GM12878 (cell line): ENCODE measurements around the gene CD200R1L. TPM values are rescaled to one million over a fixed set of nuclear protein-coding genes. Genes with fewer than 3 reads are reported as not detected.

ENCODE experiments used
- ATAC-seq: fragments of 200-7000 bp; cut with Tn5 transposase; 3 replicates; pipeline ENCODE4 v1.9.1; 2020; ENCODE audit warnings: mild to moderate bottlenecking, moderate library complexity
- BruUV-seq: library from RNA; stranded (reverse); fragments of 400-500 nt; replicated peaks from 2 replicates; lab custom pipeline; 2021; lab: Mats Ljungman, UMichigan
- CTCF ChIA-PET: fragments of 300-600 bp; sonication (Branson Sonifier 250); formaldehyde crosslinking; extraction: SDS; loops from one replicate; lab custom pipeline; 2021; ENCODE audit warnings: inconsistent platforms; lab: Yijun Ruan, JAX
- POLR2A ChIA-PET: fragments of 350-600 bp; formaldehyde crosslinking; extraction: SDS; loops from one replicate; lab custom pipeline; 2021; ENCODE audit warnings: inconsistent platforms; lab: Charles Lee
- RAD21 ChIA-PET: fragments of 300-600 bp; sonication (Branson Sonifier 250); formaldehyde crosslinking; loops from one replicate; lab custom pipeline; 2023; ENCODE audit warnings: antibody characterized with exemption; ENCODE audit not compliant: unreplicated experiment; lab: Charles Lee
- SMC1A ChIA-PET: fragments of 300-600 bp; sonication (Branson Sonifier 250); formaldehyde crosslinking; loops from one replicate; lab custom pipeline; 2023; ENCODE audit not compliant: unreplicated experiment, uncharacterized antibody; lab: Charles Lee
- DNase-seq: peaks from one replicate; pipeline ENCODE4 v3.0.0-alpha.2; 2011; ENCODE audit warnings: low read depth, low spot score
- FAIRE-seq: peaks from 3 replicates; lab custom pipeline; 2011; peaks lifted over from hg19 to GRCh38; lab: Jason Lieb, UNC
- H2AFZ ChIP-seq: 2 replicates; pipeline ENCODE4 v1.6.0; 2011; ENCODE audit warnings: low read depth, low read length, control low read depth; ENCODE audit not compliant: control insufficient read depth
- H3K27ac ChIP-seq: 2 replicates; pipeline ENCODE4 v1.5.1; 2011; ENCODE audit warnings: control low read depth; ENCODE audit not compliant: control insufficient read depth, insufficient read depth
- H3K27me3 ChIP-seq, 2 experiments: replicated peaks in 1 of 2; 2 replicates each; pipeline versions ENCODE4 v1.6.0 to v1.6.1; 2011; ENCODE audit warnings: low read length in 1 of 2; ENCODE audit not compliant: control insufficient read depth in 2 of 2, insufficient read depth in 2 of 2
- H3K36me3 ChIP-seq, 2 experiments: 2 replicates each; pipeline ENCODE4 v1.5.1; 2011; ENCODE audit warnings: low read length in 1 of 2; ENCODE audit not compliant: control insufficient read depth in 2 of 2, insufficient read depth in 2 of 2
- H3K4me1 ChIP-seq: 2 replicates; pipeline ENCODE4 v1.6.1; 2011; ENCODE audit warnings: mild to moderate bottlenecking, low read length, moderate library complexity, mixed read lengths; ENCODE audit not compliant: control insufficient read depth, insufficient read depth
- H3K4me2 ChIP-seq: 2 replicates; pipeline ENCODE4 v1.6.0; 2011; ENCODE audit warnings: control low read depth; ENCODE audit not compliant: control insufficient read depth, insufficient read depth
- H3K4me3 ChIP-seq: fragments of 200-600 bp; sonication (generic); 2 replicates; pipeline ENCODE4 v1.5.1; 2016
- H3K79me2 ChIP-seq: 2 replicates; pipeline ENCODE4 v1.6.0; 2011; ENCODE audit warnings: low read length; ENCODE audit not compliant: control insufficient read depth, insufficient read depth
- H3K9ac ChIP-seq: 2 replicates; pipeline ENCODE4 v1.8.0; 2011; ENCODE audit warnings: low read length, control low read depth, mixed read lengths; ENCODE audit not compliant: control insufficient read depth, insufficient read depth
- H3K9me3 ChIP-seq: replicated peaks from 3 replicates; pipeline ENCODE4 v1.5.1; 2011; ENCODE audit warnings: mild to moderate bottlenecking, low read length; ENCODE audit not compliant: control insufficient read depth, insufficient read depth
- H4K20me1 ChIP-seq: 2 replicates; pipeline ENCODE4 v1.6.0; 2011; ENCODE audit not compliant: control insufficient read depth, insufficient read depth
- CREB1 ChIP-seq: IDR thresholded peaks from 2 replicates; pipeline ENCODE4 v1.6.1; 2012; ENCODE audit warnings: low read depth, mild to moderate bottlenecking, inconsistent platforms
- CREM ChIP-seq: IDR thresholded peaks from 2 replicates; pipeline ENCODE4 v1.6.1; 2014; ENCODE audit warnings: antibody characterized with exemption, low read depth
- ESRRA ChIP-seq: IDR thresholded peaks from 2 replicates; pipeline ENCODE4 v1.6.1; 2012; ENCODE audit warnings: mild to moderate bottlenecking, low read length, improper control_type of control experiment
- IRF4 ChIP-seq: IDR thresholded peaks from 2 replicates; pipeline ENCODE4 v1.6.1; 2011; ENCODE audit warnings: low read depth, low read length
- KDM1A ChIP-seq: fragments of 200-600 bp; sonication (generic); IDR thresholded peaks from 2 replicates; pipeline ENCODE4 v1.6.1; 2016; ENCODE audit warnings: borderline replicate concordance
- LARP7 ChIP-seq: fragments of 450-650 bp; IDR thresholded peaks from 2 replicates; pipeline ENCODE4 v1.6.1; 2017; ENCODE audit warnings: mild to moderate bottlenecking
- MEF2A ChIP-seq: IDR thresholded peaks from 2 replicates; pipeline ENCODE4 v1.6.1; 2011; ENCODE audit warnings: low read depth, mild to moderate bottlenecking, low read length, moderate library complexity; ENCODE audit not compliant: insufficient read depth
- NR2F1 ChIP-seq: fragments of 450-650 bp; conservative IDR thresholded peaks from 2 replicates; pipeline ENCODE4 v1.6.1; 2017; ENCODE audit warnings: mild to moderate bottlenecking
- PAX5 ChIP-seq: IDR thresholded peaks from 2 replicates; pipeline ENCODE4 v1.6.1; 2011; ENCODE audit warnings: low read depth, low read length, borderline replicate concordance
- SP1 ChIP-seq: IDR thresholded peaks from one replicate; pipeline ENCODE4 v1.6.1; 2011; ENCODE audit warnings: low read depth, low read length
- STAT1 ChIP-seq: fragments of 450-650 bp; conservative IDR thresholded peaks from 2 replicates; pipeline ENCODE4 v1.6.1; 2014; ENCODE audit warnings: antibody characterized with exemption, mild to moderate bottlenecking
- TBL1XR1 ChIP-seq: IDR thresholded peaks from 2 replicates; pipeline ENCODE4 v1.6.1; 2012; ENCODE audit warnings: low read depth, low read length, improper control_type of control experiment
- ZBED1 ChIP-seq: IDR thresholded peaks from 2 replicates; pipeline ENCODE4 v1.6.1; 2016; ENCODE audit warnings: borderline replicate concordance
- WGBS: methylation state at CpG from one replicate; pipeline ENCODE4 v1.1.6; 2016; ENCODE audit warnings: low lambda C conversion rate; ENCODE audit not compliant: insufficient replicate concordance, insufficient coverage; ENCODE audit errors: missing lambda C conversion rate; 5-methylcytosine and 5-hydroxymethylcytosine counted together
- in situ Hi-C: fragments of 300-500 bp; cut with MboI; formaldehyde crosslinking; loops from 9 replicates; pipeline ENCODE4 v1.14.3; 2018; ENCODE audit warnings: mixed read lengths
- intact Hi-C: fragments of 100-400 bp; cut with micrococcal nuclease; formaldehyde crosslinking; loops from one replicate; pipeline ENCODE4 v1.14.2; 2022; ENCODE audit not compliant: unreplicated experiment
- polyA plus RNA-seq, 11 experiments: library from polyadenylated mRNA; depleted of rRNA in 4 of 11; unstranded in 6 of 11; stranded (reverse) in 5 of 11; fragments of >200 nt; fragmentation: Nextera tagmentation in 4 of 11; fragmentation: Illumina TruSeq in 1 of 11; extraction: Ambion mirVana in 4 of 11; extraction: Trizol in 1 of 11; gene quantifications; 1 replicate in 1 of 11; 2 replicates in 10 of 11; pipeline versions ENCODE4 v1.2.1 to v1.2.3, GENCODE V29; 2011 to 2016; ENCODE audit warnings: inconsistent platforms in 2 of 11, missing spikeins in 2 of 11, low read depth in 1 of 11
- total RNA-seq, 4 experiments: library from RNA; depleted of rRNA in 3 of 4; stranded (reverse); fragments of >200 nt in 3 of 4; fragmentation: Illumina TruSeq in 1 of 4; extraction: Trizol in 1 of 4; gene quantifications; 2 replicates each; pipeline versions ENCODE4 v1.2.1 to v1.2.3, GENCODE V29; 2013 to 2021
- TF ChIP-seq, protein P1 (sequence below): fragments of 450-650 bp; IDR thresholded peaks from 2 replicates; pipeline ENCODE4 v1.6.1; 2018; ENCODE audit warnings: borderline replicate concordance, mild to moderate bottlenecking; ENCODE audit not compliant: partially characterized antibody
- TF ChIP-seq, protein P2 (sequence below): IDR thresholded peaks from 2 replicates; pipeline ENCODE4 v1.6.1; 2012; ENCODE audit warnings: low read depth, low read length, improper control_type of control experiment
- TF ChIP-seq, protein P3 (sequence below): fragments of 450-650 bp; IDR thresholded peaks from 2 replicates; pipeline ENCODE4 v1.6.1; 2017; ENCODE audit warnings: low read depth, mild to moderate bottlenecking, moderate library complexity
- TF ChIP-seq, protein P4 (sequence below): fragments of 450-650 bp; IDR thresholded peaks from 2 replicates; pipeline ENCODE4 v1.6.1; 2017; ENCODE audit warnings: mild to moderate bottlenecking, low read depth, inconsistent platforms; ENCODE audit not compliant: poor library complexity, severe bottlenecking

CD200R1L gene
- total and polyA plus RNA-seq, 10 of the 15 experiments (the other 5 are each of a cell fraction or from before 2014, with no cell fraction given) = 0.41 TPM; not detected in 9

DNA sequence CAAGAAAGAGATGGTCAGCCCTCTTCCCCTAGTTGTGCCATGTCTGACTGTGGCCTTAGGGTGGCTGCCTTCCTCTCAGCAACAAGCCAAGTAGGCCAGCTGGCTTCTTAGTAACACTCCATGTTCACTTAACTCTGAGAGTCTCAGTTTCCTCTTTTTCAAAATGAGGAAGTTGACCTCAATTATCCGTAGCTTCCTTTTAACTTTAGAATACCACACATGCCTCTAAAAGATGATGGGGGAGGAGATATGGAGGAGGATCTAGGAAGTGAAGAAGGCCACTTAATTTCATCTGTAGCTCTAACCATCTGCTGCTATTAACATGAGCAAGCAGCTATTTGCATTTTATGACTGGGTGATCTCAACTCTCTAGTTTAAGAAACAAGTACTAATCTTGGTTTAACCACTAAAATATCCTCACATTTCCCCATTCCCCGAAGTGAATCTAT lies 32.9 kb downstream of the CD200R1L start (continued):
- TF ChIP-seq, protein P1, sequence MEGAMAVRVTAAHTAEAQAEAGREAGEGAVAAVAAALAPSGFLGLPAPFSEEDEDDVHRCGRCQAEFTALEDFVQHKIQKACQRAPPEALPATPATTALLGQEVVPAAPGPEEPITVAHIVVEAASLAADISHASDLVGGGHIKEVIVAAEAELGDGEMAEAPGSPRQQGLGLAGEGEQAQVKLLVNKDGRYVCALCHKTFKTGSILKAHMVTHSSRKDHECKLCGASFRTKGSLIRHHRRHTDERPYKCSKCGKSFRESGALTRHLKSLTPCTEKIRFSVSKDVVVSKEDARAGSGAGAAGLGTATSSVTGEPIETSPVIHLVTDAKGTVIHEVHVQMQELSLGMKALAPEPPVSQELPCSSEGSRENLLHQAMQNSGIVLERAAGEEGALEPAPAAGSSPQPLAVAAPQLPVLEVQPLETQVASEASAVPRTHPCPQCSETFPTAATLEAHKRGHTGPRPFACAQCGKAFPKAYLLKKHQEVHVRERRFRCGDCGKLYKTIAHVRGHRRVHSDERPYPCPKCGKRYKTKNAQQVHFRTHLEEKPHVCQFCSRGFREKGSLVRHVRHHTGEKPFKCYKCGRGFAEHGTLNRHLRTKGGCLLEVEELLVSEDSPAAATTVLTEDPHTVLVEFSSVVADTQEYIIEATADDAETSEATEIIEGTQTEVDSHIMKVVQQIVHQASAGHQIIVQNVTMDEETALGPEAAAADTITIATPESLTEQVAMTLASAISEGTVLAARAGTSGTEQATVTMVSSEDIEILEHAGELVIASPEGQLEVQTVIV = no peak
- TF ChIP-seq ZBED1 (no peak), PAX5 (no peak), MEF2A (peak; percentile 66; the same call in 1 of the 2 replicates), TBL1XR1 (no peak), LARP7 (no peak), KDM1A (no peak), IRF4 (no peak), CREB1 (0 out of 2 replicates have a peak, but pooled peaks have one; percentile 13)
- TF ChIP-seq, protein P2, sequence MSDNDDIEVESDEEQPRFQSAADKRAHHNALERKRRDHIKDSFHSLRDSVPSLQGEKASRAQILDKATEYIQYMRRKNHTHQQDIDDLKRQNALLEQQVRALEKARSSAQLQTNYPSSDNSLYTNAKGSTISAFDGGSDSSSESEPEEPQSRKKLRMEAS = no peak

DNA sequence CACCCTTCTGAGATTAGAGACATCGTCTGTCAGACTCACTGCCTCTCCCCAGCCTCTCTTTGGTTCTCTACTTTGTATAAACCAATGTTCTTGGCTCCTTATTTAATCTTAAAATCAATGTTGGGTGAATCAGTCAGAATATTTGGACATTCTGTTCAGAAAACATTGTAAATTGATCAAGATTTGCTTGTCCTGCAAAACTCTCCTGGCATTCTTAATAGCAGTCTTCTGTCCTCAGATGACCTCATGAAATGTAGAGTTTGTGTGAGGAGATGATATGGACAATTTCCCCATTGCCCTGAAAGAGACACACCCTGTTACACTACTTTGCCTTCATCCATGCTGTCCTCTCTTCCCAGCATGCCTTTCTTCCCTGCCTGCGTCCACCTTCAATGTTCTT lies 33.6 kb downstream of the CD200R1L start:
- ATAC-seq (no peak), DNase-seq (no peak), FAIRE-seq (no peak)
- WGBS = 71% methylated on average over 2 of the region's 2 CpGs
- H3K36me3 ChIP-seq = no peaks in the 10 kb centered on the region
- no peak overlapping the region for H3K4me2 ChIP-seq
- no peak overlapping the region for H3K9ac ChIP-seq
- peaks cover 14% of the 10 kb centered on the region for H3K4me1 ChIP-seq
- no peak overlapping the region for H3K4me3 ChIP-seq
- H2AFZ ChIP-seq = no peak overlapping the region
- in situ Hi-C loops (no loop called here), intact Hi-C loops (loop anchor here (5.0 kb wide), 2 partner anchors 81 to 159 kb away; no protein-coding TSS in a partner anchor)
- H3K9me3 ChIP-seq = no peaks in the 10 kb centered on the region; the same call in 2 of the 3 replicates
- no peaks in the 10 kb centered on the region for H3K79me2 ChIP-seq
- no peaks in the 10 kb centered on the region for H3K27me3 ChIP-seq
- ChIA-PET SMC1A (interaction anchor here (1.0 to 2.2 kb wide), 13 partner anchors 11 to 170 kb away, joined by 3 to 12 read pairs (median 4); partner anchors contain the start of gene CD200R1L), CTCF (interaction anchor here (0.5 to 3.0 kb wide), 7 partner anchors 14 to 170 kb away, joined by 3 to 30 read pairs (median 5); no protein-coding TSS in a partner anchor), POLR2A (no interaction called here), RAD21 (interaction anchor here (1.1 to 2.0 kb wide), 5 partner anchors 78 to 170 kb away, joined by 4 to 11 read pairs (median 7); no protein-coding TSS in a partner anchor)
- no TSS peak for BruUV-seq
- H4K20me1 ChIP-seq = no peaks in the 10 kb centered on the region
- no peak for TF ChIP-seq STAT1
- TF ChIP-seq, protein P3, sequence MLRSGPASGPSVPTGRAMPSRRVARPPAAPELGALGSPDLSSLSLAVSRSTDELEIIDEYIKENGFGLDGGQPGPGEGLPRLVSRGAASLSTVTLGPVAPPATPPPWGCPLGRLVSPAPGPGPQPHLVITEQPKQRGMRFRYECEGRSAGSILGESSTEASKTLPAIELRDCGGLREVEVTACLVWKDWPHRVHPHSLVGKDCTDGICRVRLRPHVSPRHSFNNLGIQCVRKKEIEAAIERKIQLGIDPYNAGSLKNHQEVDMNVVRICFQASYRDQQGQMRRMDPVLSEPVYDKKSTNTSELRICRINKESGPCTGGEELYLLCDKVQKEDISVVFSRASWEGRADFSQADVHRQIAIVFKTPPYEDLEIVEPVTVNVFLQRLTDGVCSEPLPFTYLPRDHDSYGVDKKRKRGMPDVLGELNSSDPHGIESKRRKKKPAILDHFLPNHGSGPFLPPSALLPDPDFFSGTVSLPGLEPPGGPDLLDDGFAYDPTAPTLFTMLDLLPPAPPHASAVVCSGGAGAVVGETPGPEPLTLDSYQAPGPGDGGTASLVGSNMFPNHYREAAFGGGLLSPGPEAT = no peak
- no peak for TF ChIP-seq ESRRA
- TF ChIP-seq NR2F1 = no peak
- no peak for TF ChIP-seq SP1
- no peak for TF ChIP-seq CREM
- TF ChIP-seq, protein P4, sequence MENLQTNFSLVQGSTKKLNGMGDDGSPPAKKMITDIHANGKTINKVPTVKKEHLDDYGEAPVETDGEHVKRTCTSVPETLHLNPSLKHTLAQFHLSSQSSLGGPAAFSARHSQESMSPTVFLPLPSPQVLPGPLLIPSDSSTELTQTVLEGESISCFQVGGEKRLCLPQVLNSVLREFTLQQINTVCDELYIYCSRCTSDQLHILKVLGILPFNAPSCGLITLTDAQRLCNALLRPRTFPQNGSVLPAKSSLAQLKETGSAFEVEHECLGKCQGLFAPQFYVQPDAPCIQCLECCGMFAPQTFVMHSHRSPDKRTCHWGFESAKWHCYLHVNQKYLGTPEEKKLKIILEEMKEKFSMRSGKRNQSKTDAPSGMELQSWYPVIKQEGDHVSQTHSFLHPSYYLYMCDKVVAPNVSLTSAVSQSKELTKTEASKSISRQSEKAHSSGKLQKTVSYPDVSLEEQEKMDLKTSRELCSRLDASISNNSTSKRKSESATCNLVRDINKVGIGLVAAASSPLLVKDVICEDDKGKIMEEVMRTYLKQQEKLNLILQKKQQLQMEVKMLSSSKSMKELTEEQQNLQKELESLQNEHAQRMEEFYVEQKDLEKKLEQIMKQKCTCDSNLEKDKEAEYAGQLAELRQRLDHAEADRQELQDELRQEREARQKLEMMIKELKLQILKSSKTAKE = no peak
- no peak overlapping the region for H3K27ac ChIP-seq
